Subcutaneous abdominal adipose tissue (tissue), 5 donors: ENCODE measurements around the gene CACNB1.
"Not testable (repeated sequence)": the region's sequence is repeated elsewhere in the genome, so short reads cannot be mapped to it uniquely, and the experiment has no call there.

Source experiments
- H3K27ac ChIP-seq: one replicate; pipeline ENCODE4 v1.7.0; 2013; ENCODE audit warnings: low read depth, mild to moderate bottlenecking, inconsistent platforms, low read length, moderate library complexity
- H3K27me3 ChIP-seq, 5 donors: one replicate each; pipeline ENCODE4 v1.7.0; 2013; ENCODE audit warnings: low read length in 5 of 5, inconsistent platforms in 1 of 5; ENCODE audit not compliant: control insufficient read depth in 5 of 5, insufficient read depth in 4 of 5
- H3K36me3 ChIP-seq, 5 donors: one replicate each; pipeline ENCODE4 v1.7.0; 2013; ENCODE audit warnings: low read length in 5 of 5; ENCODE audit not compliant: control insufficient read depth in 5 of 5, insufficient read depth in 5 of 5
- H3K4me1 ChIP-seq, 5 donors: one replicate each; pipeline ENCODE4 v1.7.0; 2013; ENCODE audit warnings: low read length in 5 of 5, mild to moderate bottlenecking in 3 of 5, moderate library complexity in 1 of 5; ENCODE audit not compliant: control insufficient read depth in 5 of 5, insufficient read depth in 5 of 5
- H3K4me3 ChIP-seq, 5 donors: one replicate each; pipeline ENCODE4 v1.7.0; 2013; ENCODE audit warnings: low read length in 5 of 5, low read depth in 1 of 5
- H3K9ac ChIP-seq, 5 donors: one replicate each; pipeline ENCODE4 v1.7.0; 2013; ENCODE audit warnings: low read length in 5 of 5, mild to moderate bottlenecking in 4 of 5, moderate library complexity in 3 of 5
- H3K9me3 ChIP-seq, 5 donors: one replicate each; pipeline ENCODE4 v1.7.0; 2013; ENCODE audit warnings: low read length in 5 of 5; ENCODE audit not compliant: control insufficient read depth in 5 of 5
- donor health status: healthy.
- donor health status: healthy.
- donor health status: healthy.
- donor health status: healthy.
- donor health status: healthy.

Gene CACNB1

GRCh38 chr17:39138431-39139160 lies 58.9 kb downstream of the CACNB1 start:
- Histone ChIP-seq H3K4me3 (no peak overlapping the region), H3K27ac (no peak overlapping the region), H3K27me3 (no peaks in the 10 kb centered on the region), H3K9me3 (no peaks in the 10 kb centered on the region), H3K9ac (no peak overlapping the region), H3K4me1 (peaks cover 2 to 18% (median 9%) of the 10 kb centered on the region in 5 donors), H3K36me3 (no peaks in the 10 kb centered on the region)

DNA sequence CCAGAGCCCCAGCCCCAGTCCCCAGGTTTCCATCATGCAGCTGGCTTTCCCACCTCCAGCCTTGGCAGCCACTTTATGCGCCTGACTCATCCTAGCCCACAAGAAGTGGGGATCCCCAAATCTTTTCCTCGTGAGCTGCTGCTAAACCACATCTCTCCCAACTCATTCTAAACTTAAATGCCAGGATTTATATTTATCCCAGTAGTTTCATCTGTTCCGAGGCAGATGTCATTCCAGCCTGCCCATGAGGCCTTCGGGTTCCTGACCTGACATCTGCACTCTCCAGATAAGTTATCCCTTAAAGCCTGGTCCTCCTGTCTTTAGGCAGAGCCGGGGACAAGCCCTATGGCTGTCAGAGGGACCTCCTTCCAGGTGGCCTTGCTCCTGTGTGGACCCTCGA lies 62.6 kb downstream of the CACNB1 start:
- H3K36me3 ChIP-seq = no peaks in the 10 kb centered on the region
- no peak overlapping the region for H3K27ac ChIP-seq
- H3K4me1 ChIP-seq = peaks cover 0 to 19% (median 5%) of the 10 kb centered on the region in 5 donors
- H3K4me3 ChIP-seq = no peak overlapping the region
- no peaks in the 10 kb centered on the region for H3K9me3 ChIP-seq
- peaks cover 0 to 2% (median 0%) of the 10 kb centered on the region in 5 donors for H3K27me3 ChIP-seq
- H3K9ac ChIP-seq = no peak overlapping the region

DNA sequence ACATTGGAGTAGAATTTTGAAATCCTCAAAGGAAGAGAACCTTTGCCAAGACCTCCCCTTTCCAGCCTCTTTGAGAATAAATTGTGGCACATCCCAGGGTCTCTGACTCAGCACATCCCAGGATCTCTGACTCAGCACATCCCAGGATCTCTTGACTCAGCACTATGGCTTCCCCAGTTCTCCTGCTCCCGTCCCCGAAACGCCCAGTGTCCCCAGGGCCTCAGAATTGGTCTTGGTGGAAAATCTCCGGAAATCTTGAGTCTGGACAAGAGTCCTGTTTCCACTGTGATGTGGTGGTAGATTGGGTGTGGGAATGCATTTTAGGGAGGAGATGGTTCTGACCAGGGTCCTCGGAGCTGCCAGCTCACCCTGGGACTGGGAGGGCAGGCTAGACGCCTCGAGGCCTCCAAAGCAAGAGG lies 65.3 kb downstream of the CACNB1 start:
- H3K36me3 ChIP-seq = no peaks in the 10 kb centered on the region
- H3K4me1 ChIP-seq = peaks cover 0 to 13% (median 5%) of the 10 kb centered on the region in 5 donors
- no peak overlapping the region for H3K4me3 ChIP-seq
- peaks cover 0 to 2% (median 0%) of the 10 kb centered on the region in 5 donors for H3K27me3 ChIP-seq
- H3K27ac ChIP-seq = no peak overlapping the region
- H3K9me3 ChIP-seq = no peaks in the 10 kb centered on the region
- no peak overlapping the region for H3K9ac ChIP-seq

- Histone ChIP-seq H3K27ac (no peak overlapping the region), H3K9ac (no peak overlapping the region)
Measured at GRCh38 chr17:39131616-39132015, 65.9 kb downstream of the CACNB1 start.

GRCh38 chr17:39130205-39130604 lies 67.3 kb downstream of the CACNB1 start:
- no peak overlapping the region for H3K4me3 ChIP-seq
- H3K4me1 ChIP-seq = peaks cover 0 to 13% (median 5%) of the 10 kb centered on the region in 5 donors
- no peaks in the 10 kb centered on the region for H3K36me3 ChIP-seq
- H3K27me3 ChIP-seq = peaks cover 0 to 2% (median 0%) of the 10 kb centered on the region in 5 donors
- H3K27ac ChIP-seq = no peak overlapping the region
- H3K9me3 ChIP-seq = no peaks in the 10 kb centered on the region
- no peak overlapping the region for H3K9ac ChIP-seq

More at GRCh38 chr17:39131616-39132015, 65.9 kb downstream of the CACNB1 start:
- Histone ChIP-seq H3K27me3 (peaks cover 0 to 2% (median 0%) of the 10 kb centered on the region in 5 donors), H3K9me3 (no peaks in the 10 kb centered on the region), H3K4me3 (no peak overlapping the region), H3K4me1 (peaks cover 0 to 13% (median 5%) of the 10 kb centered on the region in 5 donors), H3K36me3 (no peaks in the 10 kb centered on the region)

- not testable (repeated sequence) for H3K9me3 ChIP-seq, H3K27me3 ChIP-seq, H3K36me3 ChIP-seq, H3K4me3 ChIP-seq, H3K9ac ChIP-seq, H3K27ac ChIP-seq
- peaks cover 0 to 13% (median 5%) of the 10 kb centered on the region in 5 donors for H3K4me1 ChIP-seq
Measured at GRCh38 chr17:39129544-39129943, 67.9 kb downstream of the CACNB1 start.

- Histone ChIP-seq H3K27ac (no peak overlapping the region), H3K4me1 (peaks cover 0 to 3% (median 0%) of the 10 kb centered on the region in 5 donors), H3K9me3 (no peaks in the 10 kb centered on the region), H3K27me3 (no peaks in the 10 kb centered on the region), H3K36me3 (no peaks in the 10 kb centered on the region), H3K4me3 (no peak overlapping the region), H3K9ac (no peak overlapping the region)
Measured at GRCh38 chr17:39126436-39126835, 71.0 kb downstream of the CACNB1 start.

DNA sequence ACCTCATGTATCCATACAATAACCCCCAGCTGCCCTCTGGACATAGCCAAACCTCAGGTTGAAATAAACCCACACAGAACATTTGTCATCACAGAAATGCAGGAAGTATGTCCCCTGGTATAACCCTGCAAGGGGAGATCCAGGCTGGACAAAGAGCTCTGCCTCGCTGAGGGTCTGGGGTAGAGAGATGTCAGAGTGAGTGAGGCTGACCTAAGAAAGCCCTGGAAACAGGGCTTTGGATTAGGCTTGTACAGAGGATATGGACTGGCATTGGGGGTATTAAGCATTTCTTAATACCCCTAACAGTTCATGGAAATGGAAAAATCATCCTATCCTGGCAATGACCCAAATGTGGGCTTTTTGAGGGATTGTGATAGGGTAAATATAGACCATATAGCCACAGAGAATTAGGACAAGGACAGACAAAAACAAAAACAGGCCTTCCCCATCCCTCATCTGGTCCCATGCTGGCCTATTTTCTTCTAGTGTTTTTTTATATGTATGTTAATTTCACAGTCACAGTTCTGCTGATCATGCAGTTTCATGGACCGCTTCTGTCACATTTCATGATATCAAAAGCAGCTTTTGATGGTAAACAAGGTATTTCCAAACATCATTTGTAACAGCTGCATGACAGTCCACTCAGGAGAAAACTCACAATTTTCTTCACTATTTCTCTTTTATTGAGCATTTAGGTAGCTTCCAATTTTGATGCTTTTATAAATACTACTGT lies 72.2 kb downstream of the CACNB1 start:
- Histone ChIP-seq H3K27me3 (no peaks in the 10 kb centered on the region), H3K27ac (no peak overlapping the region), H3K36me3 (no peaks in the 10 kb centered on the region), H3K4me3 (no peak overlapping the region), H3K9ac (no peak overlapping the region), H3K4me1 (peaks cover 0 to 3% (median 0%) of the 10 kb centered on the region in 5 donors), H3K9me3 (no peaks in the 10 kb centered on the region)

- H3K4me1 ChIP-seq = peaks cover 0 to 10% (median 3%) of the 10 kb centered on the region in 5 donors
- no peak overlapping the region for H3K27ac ChIP-seq
- no peaks in the 10 kb centered on the region for H3K9me3 ChIP-seq
- H3K9ac ChIP-seq = no peak overlapping the region
- no peak overlapping the region for H3K4me3 ChIP-seq
- H3K36me3 ChIP-seq = no peaks in the 10 kb centered on the region
- no peaks in the 10 kb centered on the region for H3K27me3 ChIP-seq
Measured at GRCh38 chr17:39123627-39124026, 73.8 kb downstream of the CACNB1 start.
